Stimulated activated CD4-positive, alpha-beta T cell treated with anti-CD3 and anti-CD28 coated beads, Interleukin-1b, Interleukin-23, amount 100 ng/mL, for 4 hours (primary cell): ENCODE measurements around the gene ALPI.
"Not testable (repeated sequence)": the region's sequence is repeated elsewhere in the genome, so short reads cannot be mapped to it uniquely, and the experiment has no call there.

Experiments used
- DNase-seq, 2 donors: peaks; one replicate each; pipeline ENCODE4 v3.0.0-alpha.2; 2020; ENCODE audit warnings: low read depth in 2 of 2

Gene ALPI

DNA sequence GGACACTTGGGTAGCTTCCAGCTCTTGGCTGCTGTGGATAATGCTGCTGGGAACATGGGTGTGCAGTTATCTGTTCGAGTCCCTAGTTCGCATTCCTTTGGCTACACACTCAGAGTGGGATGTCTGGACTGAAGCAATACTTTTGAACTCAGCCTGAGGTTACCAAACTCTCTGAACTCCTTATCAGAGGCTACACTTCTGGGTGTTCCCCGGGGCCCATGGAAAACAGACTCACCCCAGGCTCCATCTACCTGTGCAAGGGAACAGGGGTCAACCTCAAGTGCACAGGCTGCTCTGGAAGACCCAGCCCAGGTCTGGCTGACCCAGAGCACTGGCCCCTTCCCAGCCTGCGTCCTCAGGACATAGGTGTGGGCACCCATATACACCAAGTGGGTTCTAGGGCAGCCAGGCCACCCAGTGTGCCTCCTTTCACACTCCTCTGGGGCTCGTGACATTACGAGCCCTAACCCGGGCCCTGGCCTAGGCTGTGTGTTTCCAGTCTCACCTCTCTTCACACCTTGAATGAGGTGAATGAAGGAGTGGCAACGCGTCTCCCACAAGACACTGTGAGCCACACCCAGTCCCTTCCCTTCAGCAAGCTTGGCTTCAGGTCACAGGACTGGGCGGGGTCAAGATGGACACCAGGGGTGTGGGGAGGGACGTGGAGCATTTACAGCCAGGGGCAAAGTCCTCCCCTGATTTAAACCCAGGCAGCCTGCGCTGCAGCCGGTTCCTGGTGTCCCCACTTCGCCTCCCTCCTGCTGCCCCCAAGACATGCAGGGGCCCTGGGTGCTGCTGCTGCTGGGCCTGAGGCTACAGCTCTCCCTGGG is at the start of gene ALPI:
Gene ALPI (plus strand): TSS at position 728 of the 830 bp plus-strand sequence. CDS start 47 bp downstream, at position 775.
- no peak for DNase-seq

DNA sequence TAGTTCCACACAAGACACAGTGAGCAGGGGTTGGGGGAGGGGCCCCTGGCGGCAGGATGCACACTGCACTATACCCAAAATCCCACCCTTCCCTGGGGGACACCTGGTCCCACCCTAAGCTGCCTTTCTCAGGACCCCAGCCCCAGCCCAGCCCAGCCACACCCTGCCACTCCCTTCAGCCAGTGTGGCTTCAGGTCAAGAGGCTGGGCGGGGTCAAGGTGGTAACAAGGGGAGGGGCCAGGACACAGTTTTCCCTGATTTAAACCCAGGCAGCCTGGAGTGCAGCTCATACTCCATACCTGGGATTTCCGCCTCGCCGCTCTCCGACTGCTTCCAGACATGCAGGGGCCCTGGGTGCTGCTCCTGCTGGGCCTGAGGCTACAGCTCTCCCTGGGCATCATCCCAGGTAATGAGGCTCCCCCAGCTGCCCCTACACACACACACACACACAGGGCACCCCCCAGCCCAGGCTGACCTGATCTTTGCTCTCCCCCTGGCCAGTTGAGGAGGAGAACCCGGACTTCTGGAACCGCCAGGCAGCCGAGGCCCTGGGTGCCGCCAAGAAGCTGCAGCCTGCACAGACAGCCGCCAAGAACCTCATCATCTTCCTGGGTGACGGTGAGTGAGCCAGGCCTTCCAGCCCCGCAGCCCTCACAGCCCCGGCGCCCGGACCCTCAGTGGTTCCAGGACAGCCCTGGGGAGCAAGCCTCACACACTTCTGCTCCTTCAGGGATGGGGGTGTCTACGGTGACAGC is 49.2 kb upstream of the ALPI start, which contains the start of gene ALPG:
Gene ALPG (plus strand): TSS at position 289 of the 755 bp plus-strand sequence. CDS start 51 bp downstream, at position 340.
- DNase-seq = no peak

DNA sequence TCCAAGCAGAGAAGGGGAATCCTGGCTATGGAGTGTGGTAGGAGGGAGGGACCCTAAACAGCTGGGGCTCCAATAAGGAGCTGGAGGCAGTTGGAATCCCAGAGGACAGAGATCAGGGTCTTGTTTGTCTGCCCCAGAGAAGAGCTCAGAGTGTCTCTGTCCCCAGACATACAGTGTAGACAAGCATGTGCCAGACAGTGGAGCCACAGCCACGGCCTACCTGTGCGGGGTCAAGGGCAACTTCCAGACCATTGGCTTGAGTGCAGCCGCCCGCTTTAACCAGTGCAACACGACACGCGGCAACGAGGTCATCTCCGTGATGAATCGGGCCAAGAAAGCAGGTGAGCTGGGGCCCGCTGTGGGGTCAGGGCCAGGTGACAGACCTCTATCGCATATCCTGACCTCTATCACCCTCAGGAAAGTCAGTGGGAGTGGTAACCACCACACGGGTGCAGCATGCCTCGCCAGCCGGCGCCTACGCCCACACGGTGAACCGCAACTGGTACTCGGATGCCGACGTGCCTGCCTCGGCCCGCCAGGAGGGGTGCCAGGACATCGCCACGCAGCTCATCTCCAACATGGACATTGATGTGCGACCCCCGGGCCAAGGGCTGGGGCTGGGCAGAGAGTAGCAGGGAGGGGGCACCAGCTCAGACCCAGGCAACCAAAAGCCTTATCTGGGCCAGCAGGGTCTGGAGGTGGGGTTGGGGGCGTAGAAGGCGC is 48.4 kb upstream of the ALPI start:
- DNase-seq = not testable (repeated sequence)

DNA sequence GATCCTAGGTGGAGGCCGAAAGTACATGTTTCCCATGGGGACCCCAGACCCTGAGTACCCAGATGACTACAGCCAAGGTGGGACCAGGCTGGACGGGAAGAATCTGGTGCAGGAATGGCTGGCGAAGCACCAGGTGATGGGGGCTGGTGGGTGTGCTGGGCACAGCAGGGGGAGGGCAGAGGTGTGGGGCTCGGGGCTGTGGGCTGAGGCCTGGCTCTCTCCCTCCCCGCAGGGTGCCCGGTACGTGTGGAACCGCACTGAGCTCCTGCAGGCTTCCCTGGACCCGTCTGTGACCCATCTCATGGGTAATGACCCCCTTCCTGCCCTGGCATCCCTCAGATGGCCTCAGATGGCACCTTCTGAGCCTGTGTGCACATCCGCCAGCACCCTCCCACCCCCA is 47.7 kb upstream of the ALPI start:
- not testable (repeated sequence) for DNase-seq

DNA sequence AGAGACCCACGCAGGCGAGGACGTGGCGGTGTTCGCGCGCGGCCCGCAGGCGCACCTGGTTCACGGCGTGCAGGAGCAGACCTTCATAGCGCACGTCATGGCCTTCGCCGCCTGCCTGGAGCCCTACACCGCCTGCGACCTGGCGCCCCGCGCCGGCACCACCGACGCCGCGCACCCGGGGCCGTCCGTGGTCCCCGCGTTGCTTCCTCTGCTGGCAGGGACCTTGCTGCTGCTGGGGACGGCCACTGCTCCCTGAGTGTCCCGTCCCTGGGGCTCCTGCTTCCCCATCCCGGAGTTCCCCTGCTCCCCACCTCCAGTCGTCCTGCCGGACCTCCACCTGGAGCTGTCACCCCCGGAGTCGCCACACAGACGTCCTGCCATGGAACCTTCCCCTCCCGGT is 46.3 kb upstream of the ALPI start:
- DNase-seq = not testable (repeated sequence)

DNA sequence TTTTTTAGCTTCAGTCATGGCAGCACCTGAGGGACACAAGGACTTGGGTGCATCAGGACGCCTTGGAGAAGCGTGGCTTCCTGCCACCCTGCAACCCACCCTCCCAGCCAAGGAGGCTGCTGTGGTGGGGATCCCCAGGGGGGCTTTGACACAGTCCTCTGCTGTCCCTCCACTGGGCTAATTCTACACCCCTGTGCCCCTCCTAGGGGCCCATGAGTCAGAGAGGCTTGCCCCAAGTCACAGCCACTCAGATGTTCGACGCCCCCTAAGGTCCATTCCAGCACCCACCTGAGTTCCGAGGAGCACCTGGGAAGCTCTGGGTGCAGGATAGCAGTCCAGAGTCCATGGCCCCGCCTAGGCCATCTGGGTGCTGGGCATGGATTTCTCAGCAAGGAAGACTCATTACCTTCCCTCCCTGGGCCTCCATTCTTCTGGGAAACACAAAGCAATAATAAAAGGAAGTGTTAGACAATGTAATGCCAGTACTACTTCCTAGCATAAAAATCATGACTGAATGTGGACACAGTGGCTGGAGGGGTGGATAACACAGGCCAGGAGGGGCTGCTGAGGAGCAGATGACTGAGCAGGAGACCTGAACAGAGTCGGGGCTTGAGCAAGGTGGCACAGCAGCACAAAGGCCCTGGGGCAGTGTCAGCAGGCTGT is 45.6 kb upstream of the ALPI start:
- DNase-seq = no peak

DNA sequence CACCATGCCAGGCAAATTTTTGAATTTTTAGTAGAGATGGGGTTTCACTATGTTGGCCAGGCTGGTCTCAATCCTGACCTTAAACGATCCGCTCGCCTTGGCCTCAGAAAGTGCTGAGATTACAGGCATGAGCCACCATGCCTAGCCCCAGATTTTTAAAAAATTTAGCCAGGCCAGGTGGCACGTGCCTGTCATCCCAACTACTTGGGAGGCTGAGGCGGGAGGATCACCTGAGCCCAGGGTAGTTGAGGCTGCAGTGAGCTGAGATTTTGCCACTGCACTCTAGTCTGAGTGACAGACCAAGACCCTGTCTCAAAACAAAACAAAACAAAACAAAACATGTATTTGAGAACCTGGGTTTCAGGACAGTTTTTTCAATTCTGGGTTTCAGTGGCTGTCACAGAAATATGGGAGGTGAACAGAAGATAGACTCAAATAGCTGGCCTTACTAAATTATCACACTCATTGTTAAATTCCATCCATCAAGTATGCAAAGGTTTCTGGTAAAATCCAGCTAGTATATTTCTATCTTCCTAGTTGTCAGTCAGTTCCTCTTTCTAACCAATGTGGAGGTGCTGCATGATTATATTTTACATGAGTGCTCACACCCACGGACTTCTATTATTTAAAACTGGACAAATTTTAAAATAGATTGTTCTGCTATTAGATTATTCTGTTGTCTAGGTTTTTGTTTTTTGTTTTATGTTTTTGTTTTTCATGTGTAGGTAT is 43.9 kb upstream of the ALPI start:
- DNase-seq = no peak

DNA sequence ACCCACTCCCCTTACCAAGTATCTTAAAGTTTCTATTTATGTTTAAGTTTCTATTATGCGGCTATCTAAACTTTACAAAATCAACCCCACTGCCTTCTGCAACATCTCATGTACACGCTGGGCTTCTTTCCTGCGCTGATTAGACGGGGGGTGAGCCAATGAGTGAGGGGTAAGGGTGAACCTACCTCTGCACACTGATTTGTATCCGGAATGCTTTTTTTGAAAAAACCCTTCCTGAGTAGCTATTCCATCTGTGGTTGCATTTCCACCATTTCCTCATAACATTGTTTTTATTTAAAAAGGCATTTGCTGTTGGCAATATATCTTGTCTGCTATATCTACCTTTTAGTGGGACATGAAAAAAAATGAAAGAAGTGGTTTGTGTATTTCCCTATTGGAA is 43.0 kb upstream of the ALPI start:
- no peak for DNase-seq

DNA sequence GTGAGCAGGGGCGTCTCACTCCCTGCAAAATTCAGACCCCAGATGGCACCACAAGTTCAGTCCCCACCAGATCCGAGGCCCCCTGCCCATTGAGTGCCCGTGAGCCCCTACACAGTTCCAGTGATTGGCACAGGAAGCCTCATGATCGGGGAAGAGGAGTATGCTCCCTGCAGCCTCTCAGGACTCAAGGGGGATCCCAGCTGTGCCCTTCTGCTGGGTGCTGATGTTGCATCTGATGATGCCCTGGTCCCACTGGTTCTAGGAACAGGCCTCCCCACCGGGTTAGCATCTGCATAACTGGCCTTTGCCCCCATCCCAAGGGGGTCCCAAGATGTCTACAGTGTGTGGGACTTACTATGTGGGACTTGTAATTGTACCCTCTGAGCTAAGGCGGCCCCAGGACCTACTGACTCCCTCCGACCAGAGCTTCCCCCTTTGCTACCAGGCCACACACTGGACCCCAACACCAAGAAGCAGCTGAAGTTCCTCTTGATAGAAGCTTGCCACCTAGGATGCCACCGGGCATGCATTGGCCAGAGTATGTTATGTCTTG is 40.7 kb upstream of the ALPI start:
- DNase-seq = no peak

DNA sequence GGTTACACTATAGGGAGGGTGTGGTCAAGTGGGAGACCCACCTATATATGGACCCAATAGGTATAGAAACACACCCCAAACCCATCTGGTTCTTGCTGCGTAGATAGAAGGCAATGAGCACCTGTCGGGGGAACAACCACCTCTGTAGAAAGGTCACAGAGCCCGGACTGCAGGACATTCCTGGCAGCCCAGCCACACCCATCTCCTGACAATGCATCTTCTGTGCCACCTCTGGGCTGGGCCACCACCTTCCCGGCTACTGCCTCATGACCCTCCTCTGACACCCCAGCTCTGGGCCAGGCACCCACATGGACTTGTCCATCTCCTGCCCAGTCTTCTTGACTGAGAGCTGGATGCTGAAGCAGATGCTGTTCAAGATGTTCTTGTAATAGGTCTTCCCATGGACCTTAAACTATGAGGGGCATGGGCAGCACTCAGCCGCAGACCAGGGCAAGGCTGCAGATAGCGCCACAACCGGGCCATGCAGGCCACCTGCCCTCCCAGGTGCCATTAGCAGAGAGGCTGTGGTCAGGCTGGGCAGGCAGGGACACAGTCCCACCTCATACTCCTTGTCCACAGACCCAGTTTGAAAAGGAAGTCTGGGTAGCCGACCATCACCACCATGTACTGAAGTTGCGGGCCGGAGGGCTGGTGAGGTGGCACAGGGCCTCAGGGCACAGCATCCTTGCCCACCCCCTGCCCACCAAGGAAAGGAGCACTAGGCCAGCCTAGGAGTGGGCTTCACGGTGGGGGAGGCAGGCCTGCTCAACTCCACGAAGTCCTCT is 40.0 kb upstream of the ALPI start:
- DNase-seq = no peak

DNA sequence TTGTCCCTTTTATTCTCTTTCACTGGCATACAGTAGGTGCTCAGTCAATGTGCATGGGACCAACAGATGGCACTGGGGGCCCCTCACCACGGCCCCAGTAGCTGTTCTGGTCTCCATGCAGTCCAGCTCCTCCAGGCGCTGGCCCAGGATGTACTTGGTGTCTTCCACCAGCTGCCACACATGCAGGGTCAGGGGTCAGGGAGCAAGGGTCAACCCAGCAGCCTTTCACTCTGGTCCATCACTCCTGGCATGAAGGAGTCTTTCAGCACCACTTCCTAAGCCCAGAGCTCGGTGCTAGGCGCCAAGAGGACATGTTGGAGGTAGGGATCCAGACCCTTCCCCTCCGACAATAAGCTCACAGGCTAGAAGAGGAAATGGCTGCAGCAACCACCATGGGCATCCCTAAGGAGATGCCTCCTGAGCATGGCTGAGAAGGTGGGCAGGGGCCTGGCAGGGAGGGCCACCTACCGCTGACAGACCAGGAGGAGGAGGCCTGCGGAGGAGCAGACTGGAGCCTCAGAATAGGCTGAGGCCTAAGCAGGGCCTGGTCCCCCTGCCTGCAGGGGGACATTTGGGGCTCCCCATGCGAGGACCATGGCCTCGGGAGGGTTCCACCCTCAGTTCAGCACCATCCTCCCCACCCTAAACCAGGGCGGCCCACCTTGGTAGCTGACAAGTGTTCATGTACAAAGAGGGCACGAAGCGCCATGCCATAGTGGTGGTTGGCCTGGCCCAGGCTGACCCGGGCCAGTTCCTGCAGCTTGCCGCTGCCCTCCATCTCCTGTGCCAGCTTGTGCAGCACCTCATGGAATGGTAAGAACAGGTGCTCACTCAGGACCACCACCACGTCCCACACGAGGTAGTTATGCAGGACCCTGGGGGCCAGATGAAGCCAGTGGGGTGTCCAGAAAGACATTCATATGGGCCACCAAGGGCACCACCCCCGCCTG is 39.2 kb upstream of the ALPI start:
- no peak for DNase-seq

DNA sequence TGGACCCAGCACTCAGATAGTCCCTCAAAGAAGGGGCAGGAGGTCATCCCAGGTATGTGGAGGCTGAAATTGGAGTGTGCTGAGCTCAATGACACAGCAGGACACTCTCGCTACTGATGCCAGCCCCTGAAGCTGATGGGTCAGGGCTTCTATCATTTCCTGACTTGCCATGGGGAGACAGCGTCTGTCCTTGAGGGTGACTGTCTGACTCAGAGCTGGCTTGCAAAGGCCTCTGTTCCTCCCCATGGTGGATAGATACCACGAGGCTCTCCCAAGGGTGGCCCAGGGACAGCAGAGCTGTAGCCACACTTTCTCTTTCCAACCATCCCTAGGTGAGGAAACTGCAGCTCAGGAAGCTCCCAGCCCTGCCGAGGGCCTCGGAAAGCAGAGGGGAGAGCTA is 38.5 kb upstream of the ALPI start:
- no peak for DNase-seq

DNA sequence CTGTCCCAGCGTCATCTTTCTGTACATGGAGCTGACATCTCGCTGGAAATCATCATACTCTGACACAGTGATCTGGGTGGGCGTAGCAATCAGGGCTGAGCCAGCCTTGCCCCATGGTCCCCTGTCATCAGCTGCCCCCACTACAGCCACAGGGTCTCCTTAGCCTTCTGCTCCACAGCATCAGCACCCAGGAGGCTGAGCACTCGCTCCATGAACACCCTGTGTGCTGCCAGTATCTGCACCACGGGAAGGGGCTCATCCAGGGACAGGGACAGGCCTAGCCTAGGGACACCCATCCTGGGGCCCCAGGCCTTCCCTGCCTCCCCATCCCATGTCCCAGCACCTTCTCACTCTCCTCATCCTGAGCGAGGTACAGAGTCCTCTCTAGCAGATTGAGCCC is 37.9 kb upstream of the ALPI start:
- no peak for DNase-seq

DNA sequence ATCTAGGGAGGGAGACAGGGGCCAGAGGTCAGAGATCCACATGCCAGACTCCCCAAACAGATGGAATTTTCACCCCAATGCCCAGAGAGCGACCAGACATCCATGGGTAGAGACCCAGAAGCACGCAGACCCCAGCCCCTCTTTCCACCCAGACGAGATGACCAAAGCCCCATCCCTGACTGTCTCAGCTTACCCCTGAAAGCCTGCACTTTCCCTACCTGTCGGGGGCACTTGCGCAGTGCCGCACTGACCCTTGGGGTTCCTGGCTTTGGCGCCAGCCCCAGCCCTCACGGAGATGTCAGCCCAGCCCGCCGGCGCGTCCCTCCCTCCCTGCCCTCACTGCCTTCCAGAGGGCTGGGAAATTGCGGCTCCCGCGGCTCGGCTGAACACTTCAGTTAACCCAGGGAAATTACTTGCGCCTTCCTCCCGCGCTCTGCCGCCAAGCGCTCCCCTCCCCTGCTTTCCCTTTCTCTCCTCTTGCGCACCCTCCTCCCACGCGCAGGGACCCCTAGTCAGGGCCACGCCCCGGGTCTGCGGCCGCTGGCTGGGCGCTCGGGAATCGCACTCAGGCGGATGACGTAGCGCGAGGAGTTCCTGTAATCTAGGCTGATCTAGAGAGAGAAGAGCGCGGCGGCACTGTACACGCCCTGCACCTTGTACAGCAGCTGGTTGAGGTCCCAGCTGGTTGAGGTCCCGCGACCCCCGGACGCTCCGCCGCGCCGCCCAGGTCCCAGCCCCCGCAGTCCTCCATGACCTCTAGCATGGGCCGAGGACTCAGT is 37.3 kb upstream of the ALPI start:
- DNase-seq = no peak

DNA sequence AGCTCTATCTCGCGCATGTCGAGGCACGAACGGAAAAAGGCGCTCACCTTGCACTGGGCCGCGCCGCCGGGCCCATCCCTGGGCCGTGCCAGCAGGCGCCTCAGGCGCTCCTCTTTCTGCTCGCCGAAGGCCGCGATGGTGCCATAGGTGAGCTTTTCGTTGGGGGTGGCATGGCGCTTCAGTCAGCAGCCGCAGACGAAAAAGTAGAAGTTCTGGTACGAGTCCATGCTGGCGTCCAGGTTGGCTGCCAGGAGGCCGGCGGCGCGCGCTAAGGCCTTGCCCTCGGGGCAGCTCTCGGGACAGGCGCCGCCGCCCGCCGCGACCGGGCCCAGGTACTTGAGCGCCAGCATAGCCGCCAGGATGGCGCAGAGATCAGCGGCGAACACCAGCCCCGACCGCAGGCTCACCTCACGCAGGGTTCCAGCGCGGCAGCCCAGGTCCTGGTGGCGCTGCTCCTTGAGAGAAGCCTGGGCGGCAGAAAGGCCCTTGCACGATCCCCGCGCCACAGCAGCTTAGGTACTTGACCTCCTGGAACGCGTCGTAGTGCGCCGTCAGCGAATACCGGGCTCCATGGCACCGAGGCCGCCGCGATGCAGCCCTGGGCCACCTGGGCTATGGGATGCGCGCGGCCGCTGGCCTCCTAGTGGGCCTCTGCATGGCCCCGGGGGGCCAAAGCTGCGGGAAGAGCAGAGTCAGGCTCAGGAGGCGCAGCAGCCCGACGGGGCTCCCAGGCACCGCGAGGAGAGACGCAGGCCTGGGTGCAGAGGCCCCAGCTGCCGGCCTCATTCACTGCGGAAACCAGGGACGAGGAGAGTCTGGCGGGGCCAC is 36.5 kb upstream of the ALPI start:
- DNase-seq = no peak

DNA sequence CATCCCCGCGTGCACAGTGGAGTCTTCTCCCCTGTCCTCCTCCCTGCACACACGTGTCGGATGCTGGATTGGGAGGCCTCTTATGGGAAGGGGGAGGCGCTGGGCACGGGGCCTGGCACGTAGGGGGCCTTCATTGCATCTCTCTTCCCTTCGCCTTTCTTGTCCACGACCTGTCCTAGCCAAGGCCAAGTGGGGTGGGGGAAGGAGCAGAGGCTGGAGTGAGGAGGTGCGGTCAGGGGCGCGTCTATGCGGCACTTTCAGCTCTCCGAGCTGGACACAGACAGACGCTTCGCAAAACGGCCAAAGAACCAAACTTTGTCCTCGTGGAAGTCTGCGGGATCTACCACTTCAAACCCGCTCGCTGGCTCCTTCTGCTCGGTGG is 35.9 kb upstream of the ALPI start:
- DNase-seq = no peak
